ENCODE results near the gene USP48.

- TF ChIP-seq CTCF (conservative IDR thresholded peaks at IDR 0.05 in 1 of 2, IDR thresholded peaks at IDR 0.05 in 1 of 2; ENCODE audit: low read depth in 1 of 2, low read length in 2 of 2) (no peak), EZH2 (IDR thresholded peaks at IDR 0.05; ENCODE audit: low read length, missing control alignments) (no peak)
Observed at GRCh38 chr1:21755067-21755466, 27.9 kb downstream of the USP48 start.
